CD4-positive, alpha-beta T cell treated with Interleukin-21 for 1 hour (primary cell): Measurements from ENCODE around the gene TSC2.

Experiments
- DNase-seq: peaks from one replicate; pipeline ENCODE4 v3.0.0-alpha.2; 2020

The TSC2 gene

GRCh38 chr16:2074071-2074470, 26.3 kb downstream of the TSC2 start:
- no peak for DNase-seq

GRCh38 chr16:2075631-2076030, 27.8 kb downstream of the TSC2 start:
- DNase-seq = no peak

- DNase-seq = no peak
Measured at GRCh38 chr16:2076072-2076865, 28.5 kb downstream of the TSC2 start.

- DNase-seq = no peak
Measured at GRCh38 chr16:2077016-2077415, 29.2 kb downstream of the TSC2 start.

GRCh38 chr16:2077696-2078095, 29.9 kb downstream of the TSC2 start:
- no peak for DNase-seq

- no peak for DNase-seq
Measured at GRCh38 chr16:2078096-2078495, 30.3 kb downstream of the TSC2 start.

- no peak for DNase-seq
Measured at GRCh38 chr16:2078691-2079090, 30.9 kb downstream of the TSC2 start.

- DNase-seq = no peak
Measured at GRCh38 chr16:2079311-2079800, 31.6 kb downstream of the TSC2 start.

- DNase-seq = no peak
Measured at GRCh38 chr16:2079991-2080390, 32.2 kb downstream of the TSC2 start.

GRCh38 chr16:2081201-2082084, 33.7 kb downstream of the TSC2 start:
- no peak for DNase-seq

- DNase-seq = no peak
Measured at GRCh38 chr16:2082171-2082982, 34.6 kb downstream of the TSC2 start.

GRCh38 chr16:2082983-2083364, 35.2 kb downstream of the TSC2 start:
- no peak for DNase-seq

GRCh38 chr16:2083409-2083808, 35.6 kb downstream of the TSC2 start:
- DNase-seq = no peak

GRCh38 chr16:2083876-2084780, 36.3 kb downstream of the TSC2 start:
- DNase-seq = no peak

- no peak for DNase-seq
Measured at GRCh38 chr16:2084895-2085625, 37.3 kb downstream of the TSC2 start.

- DNase-seq = no peak
Measured at GRCh38 chr16:2085669-2086068, 37.9 kb downstream of the TSC2 start.

GRCh38 chr16:2086106-2086742, 38.4 kb downstream of the TSC2 start:
- no peak for DNase-seq

- DNase-seq = no peak
Measured at GRCh38 chr16:2086812-2087747, 39.3 kb downstream of the TSC2 start.
